Thoracic aorta (tissue), 2 donors: Measurements from ENCODE around the gene LLGL1. TPM values are rescaled to one million over a fixed set of nuclear protein-coding genes. Genes with fewer than 3 reads are reported as not detected.

Source experiments
- ATAC-seq: fragments of 150-250 bp; one replicate; pipeline ENCODE4 v1.8.0; 2017; ENCODE audit warnings: low read depth; ENCODE audit not compliant: insufficient number of reproducible peaks, low FRiP score
- DNase-seq: peaks from one replicate; pipeline ENCODE4 v3.0.0-alpha.2; 2020; ENCODE audit warnings: low spot score
- H3K27ac ChIP-seq, 2 donors: fragments of 200-600 bp; sonication (generic); 1 replicate in 1 of 2; 2 replicates in 1 of 2; pipeline ENCODE4 v1.5.1; 2016; ENCODE audit warnings: mild to moderate bottlenecking in 2 of 2, moderate library complexity in 2 of 2
- H3K27me3 ChIP-seq: fragments of 200-600 bp; sonication (generic); replicated peaks from 2 replicates; pipeline ENCODE4 v1.6.0; 2016; ENCODE audit warnings: mild to moderate bottlenecking; ENCODE audit not compliant: insufficient read depth
- H3K36me3 ChIP-seq: fragments of 200-600 bp; sonication (generic); one replicate; pipeline ENCODE4 v1.5.1; 2016
- H3K4me1 ChIP-seq, 2 donors: fragments of 200-600 bp; sonication (generic); 1 replicate in 1 of 2; 2 replicates in 1 of 2; pipeline versions ENCODE4 v1.5.1 to v1.6.0; 2016; ENCODE audit warnings: low read depth in 2 of 2, mild to moderate bottlenecking in 1 of 2; ENCODE audit not compliant: control insufficient read depth in 1 of 2
- H3K4me3 ChIP-seq: fragments of 200-600 bp; sonication (generic); 2 replicates; pipeline ENCODE4 v1.5.1; 2016; ENCODE audit warnings: mild to moderate bottlenecking
- H3K9me3 ChIP-seq: fragments of 200-600 bp; sonication (generic); 2 replicates; pipeline ENCODE4 v1.5.1; 2016
- CTCF ChIP-seq: fragments of 200-600 bp; sonication (generic); IDR thresholded peaks from one replicate; pipeline ENCODE4 v1.5.1; 2019; ENCODE audit warnings: antibody characterized with exemption
- total RNA-seq, 2 donors: library from RNA; depleted of rRNA; stranded (reverse); fragments of >200 nt; gene quantifications; one replicate each; pipeline versions ENCODE4 v1.1.0 to v1.2.3, GENCODE V29; 2016

Gene LLGL1
- total RNA-seq, 2 donors from 2014 or later = 17.1 to 30.3 TPM

DNA sequence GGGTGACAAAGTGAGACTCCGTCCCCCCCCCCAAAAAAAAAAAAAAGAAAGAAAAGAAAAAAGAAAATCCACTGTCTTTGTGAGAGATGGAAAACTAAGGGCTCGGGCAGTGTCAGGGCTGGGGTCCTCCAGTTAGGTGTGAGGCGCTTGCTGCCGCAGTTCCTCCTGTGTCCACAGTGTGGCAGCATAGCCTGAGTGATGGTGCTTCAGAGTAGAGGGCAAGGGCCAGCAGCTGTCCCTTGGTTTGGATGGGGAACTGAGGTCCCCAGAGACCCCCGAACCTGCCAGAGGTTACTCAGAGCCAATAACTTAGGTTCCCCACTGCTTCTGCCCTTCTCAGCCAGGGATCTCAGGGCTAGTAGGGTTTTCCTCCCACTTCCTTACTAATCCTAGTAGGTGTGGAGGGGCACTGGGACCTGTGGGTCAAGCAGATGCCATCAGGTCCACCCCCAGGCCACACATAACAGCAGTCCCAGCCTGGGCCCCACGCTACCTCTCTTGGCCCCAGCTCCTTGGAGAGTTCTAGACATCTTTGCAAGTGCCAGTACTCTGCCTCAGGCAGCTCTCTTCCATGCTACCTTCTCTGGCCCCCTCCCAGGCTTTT, 7.9 kb upstream of the LLGL1 start:
- TF ChIP-seq CTCF = peak; percentile 88
- ATAC-seq = no peak
- Histone ChIP-seq H3K27me3 (no peaks in the 10 kb centered on the region), H3K4me1 (peaks cover 0 to 16% of the 10 kb centered on the region in 2 donors), H3K36me3 (no peaks in the 10 kb centered on the region), H3K4me3 (no peak overlapping the region), H3K27ac (no peak overlapping the region), H3K9me3 (no peaks in the 10 kb centered on the region)
- no peak for DNase-seq

DNA sequence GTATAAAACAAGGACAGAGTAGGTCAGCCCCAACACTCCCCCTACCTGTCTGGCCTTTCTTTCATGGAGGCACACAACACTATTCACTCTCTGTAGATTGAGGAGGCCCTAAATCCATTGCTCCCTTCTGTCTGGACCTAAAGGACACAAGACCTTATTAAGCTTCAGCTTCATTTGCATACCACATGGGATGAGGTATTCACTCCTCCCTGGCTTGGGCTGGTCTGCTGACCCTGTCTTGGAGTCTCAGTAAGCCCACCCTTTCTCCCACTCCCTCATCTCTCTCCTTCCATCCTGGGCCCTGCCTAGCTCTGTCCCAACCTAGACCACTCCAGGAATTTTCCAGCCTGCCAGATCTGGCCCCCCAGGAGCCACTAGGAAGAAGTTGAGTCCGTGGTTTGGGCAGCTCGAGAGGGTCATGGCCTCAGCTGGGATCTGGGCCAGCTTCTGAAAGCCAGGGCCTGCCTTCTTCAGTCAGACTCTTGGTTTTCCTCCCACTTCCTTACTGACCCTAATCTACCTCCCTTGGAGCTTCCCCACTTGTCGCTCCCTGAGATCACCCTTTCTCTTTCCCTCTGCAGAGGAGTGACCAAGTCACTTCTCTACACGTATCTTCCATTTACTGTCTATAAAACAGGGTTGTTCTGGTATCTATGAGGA, 6.5 kb upstream of the LLGL1 start:
- Histone ChIP-seq H3K4me3 (no peak overlapping the region), H3K4me1 (peaks cover 0 to 16% of the 10 kb centered on the region in 2 donors), H3K9me3 (no peaks in the 10 kb centered on the region), H3K36me3 (no peaks in the 10 kb centered on the region), H3K27me3 (no peaks in the 10 kb centered on the region), H3K27ac (no peak overlapping the region)
- DNase-seq (no peak), ATAC-seq (no peak)
- TF ChIP-seq CTCF = no peak

GRCh38 chr17:18224053-18224386, 1.4 kb upstream of the LLGL1 start:
- TF ChIP-seq CTCF = no peak

GRCh38 chr17:18224387-18225120, 881 bp upstream of the LLGL1 start:
- H3K36me3 ChIP-seq = no peaks in the 10 kb centered on the region
- H3K27me3 ChIP-seq = no peaks in the 10 kb centered on the region
- peak overlapping the region; percentile 67 for H3K4me3 ChIP-seq
- no peak for TF ChIP-seq CTCF
- H3K9me3 ChIP-seq = no peaks in the 10 kb centered on the region
- H3K27ac ChIP-seq = no peak overlapping the region
- H3K4me1 ChIP-seq = peaks cover 9 to 20% of the 10 kb centered on the region in 2 donors
- DNase-seq (no peak), ATAC-seq (no peak)

More at GRCh38 chr17:18224053-18224386, 1.4 kb upstream of the LLGL1 start:
- no peak overlapping the region for H3K27ac ChIP-seq
- ATAC-seq (no peak), DNase-seq (no peak)
- no peaks in the 10 kb centered on the region for H3K36me3 ChIP-seq
- no peak overlapping the region for H3K4me3 ChIP-seq
- no peaks in the 10 kb centered on the region for H3K9me3 ChIP-seq
- peaks cover 9 to 24% of the 10 kb centered on the region in 2 donors for H3K4me1 ChIP-seq
- no peaks in the 10 kb centered on the region for H3K27me3 ChIP-seq

- ATAC-seq (peak; percentile 19), DNase-seq (no peak)
- Histone ChIP-seq H3K27ac (no peak overlapping the region), H3K27me3 (no peaks in the 10 kb centered on the region), H3K9me3 (no peaks in the 10 kb centered on the region), H3K4me3 (peak overlapping the region; percentile 81), H3K36me3 (no peaks in the 10 kb centered on the region), H3K4me1 (peaks cover 9 to 20% of the 10 kb centered on the region in 2 donors)
- no peak for TF ChIP-seq CTCF
These were observed 328 bp downstream of the LLGL1 start for GRCh38 chr17:18225642-18226283.
